Activated naive CD4-positive, alpha-beta T cell treated with anti-CD3 and anti-CD28 coated beads for 36 hours (primary cell): Measurements from ENCODE around the gene NCOA7. TPM values are rescaled to one million over a fixed set of nuclear protein-coding genes. Genes with fewer than 3 reads are reported as not detected.
"Not testable (repeated sequence)": the region's sequence is repeated elsewhere in the genome, so short reads cannot be mapped to it uniquely, and the experiment has no call there.

Experiments used
- CTCF ChIA-PET: fragments of 350-600 bp; sonication (Branson Sonifier 250); formaldehyde crosslinking; loops from one replicate; lab custom pipeline; 2021; ENCODE audit warnings: antibody characterized with exemption; lab: Charles Lee
- DNase-seq: peaks from one replicate; pipeline ENCODE4 v3.0.0-alpha.2; 2020
- H3K27ac Mint-ChIP-seq: one replicate; pipeline ENCODE4 v1.8.0; 2021; ENCODE audit warnings: mild to moderate bottlenecking, mixed read lengths
- H3K27me3 Mint-ChIP-seq: one replicate; pipeline ENCODE4 v1.8.0; 2021; ENCODE audit warnings: low read depth, mixed read lengths
- H3K36me3 Mint-ChIP-seq: one replicate; pipeline ENCODE4 v1.8.0; 2021; ENCODE audit warnings: low read depth, mixed read lengths
- H3K4me1 Mint-ChIP-seq: one replicate; pipeline ENCODE4 v1.8.0; 2021; ENCODE audit warnings: low read depth, mixed read lengths
- H3K4me3 Mint-ChIP-seq: one replicate; pipeline ENCODE4 v1.8.0; 2021; ENCODE audit warnings: mild to moderate bottlenecking, moderate library complexity, mixed read lengths
- H3K9me3 Mint-ChIP-seq: one replicate; pipeline ENCODE4 v1.8.0; 2021; ENCODE audit warnings: mixed read lengths
- intact Hi-C: fragments of 100-400 bp; cut with micrococcal nuclease; formaldehyde crosslinking; loops from one replicate; pipeline ENCODE4 v1.15.1; 2023
- total RNA-seq, 2 experiments: library from RNA; stranded (reverse); gene quantifications; one replicate each; pipeline ENCODE4 v1.2.3, GENCODE V29; 2021

NCOA7 gene
- total RNA-seq, 2 experiments from 2014 or later, result 39.2 to 43.1 TPM

GRCh38 chr6:125759184-125759902 is 31.4 kb upstream of the NCOA7 start:
- no peak overlapping the region for H3K27ac Mint-ChIP-seq
- peaks cover 7% of the 10 kb centered on the region for H3K27me3 Mint-ChIP-seq
- no peak overlapping the region for H3K4me3 Mint-ChIP-seq
- intact Hi-C loops, result no loop called here
- H3K9me3 Mint-ChIP-seq, result no peaks in the 10 kb centered on the region
- CTCF ChIA-PET, result interaction anchor here (0.9 to 1.0 kb wide), 2 partner anchors 9 to 215 kb away, joined by 3 read pairs; no protein-coding TSS in a partner anchor
- no peaks in the 10 kb centered on the region for H3K4me1 Mint-ChIP-seq
- H3K36me3 Mint-ChIP-seq, result no peaks in the 10 kb centered on the region
- DNase-seq, result no peak

- H3K27ac Mint-ChIP-seq, result no peak overlapping the region
- DNase-seq, result no peak
- CTCF ChIA-PET, result interaction anchor here (0.9 to 1.0 kb wide), 3 partner anchors 9 to 449 kb away, joined by 3 read pairs; no protein-coding TSS in a partner anchor
- no peaks in the 10 kb centered on the region for H3K9me3 Mint-ChIP-seq
- H3K27me3 Mint-ChIP-seq, result peaks cover 7% of the 10 kb centered on the region
- H3K36me3 Mint-ChIP-seq, result no peaks in the 10 kb centered on the region
- intact Hi-C loops, result no loop called here
- H3K4me1 Mint-ChIP-seq, result no peaks in the 10 kb centered on the region
- no peak overlapping the region for H3K4me3 Mint-ChIP-seq
These were observed 30.8 kb upstream of the NCOA7 start for GRCh38 chr6:125759959-125760457.

- H3K4me1 Mint-ChIP-seq, result no peaks in the 10 kb centered on the region
- no peak overlapping the region for H3K27ac Mint-ChIP-seq
- peaks cover 6% of the 10 kb centered on the region for H3K27me3 Mint-ChIP-seq
- no peak for DNase-seq
- CTCF ChIA-PET, result interaction anchor here (0.8 to 2.2 kb wide), 5 partner anchors 11 to 454 kb away, joined by 3 to 8 read pairs (median 4); no protein-coding TSS in a partner anchor
- no peaks in the 10 kb centered on the region for H3K9me3 Mint-ChIP-seq
- intact Hi-C loops, result no loop called here
- H3K36me3 Mint-ChIP-seq, result no peaks in the 10 kb centered on the region
- no peak overlapping the region for H3K4me3 Mint-ChIP-seq
These were observed 26.6 kb upstream of the NCOA7 start for GRCh38 chr6:125764121-125764671.

- peaks cover 2% of the 10 kb centered on the region for H3K4me1 Mint-ChIP-seq
These were observed 24.8 kb upstream of the NCOA7 start for GRCh38 chr6:125765944-125766343.

GRCh38 chr6:125766641-125767040 is 24.1 kb upstream of the NCOA7 start:
- Mint-ChIP-seq H3K4me3 (no peak overlapping the region), H3K27me3 (peaks cover 3% of the 10 kb centered on the region), H3K36me3 (no peaks in the 10 kb centered on the region), H3K27ac (no peak overlapping the region), H3K4me1 (peaks cover 2% of the 10 kb centered on the region), H3K9me3 (no peaks in the 10 kb centered on the region)
- DNase-seq, result no peak
- intact Hi-C loops, result no loop called here
- CTCF ChIA-PET, result interaction anchor here (0.7 to 1.8 kb wide), 5 partner anchors 15 to 458 kb away, joined by 3 to 6 read pairs (median 4); no protein-coding TSS in a partner anchor

More at GRCh38 chr6:125765944-125766343, 24.8 kb upstream of the NCOA7 start:
- H3K9me3 Mint-ChIP-seq, result no peaks in the 10 kb centered on the region
- no peak overlapping the region for H3K27ac Mint-ChIP-seq
- DNase-seq, result no peak
- CTCF ChIA-PET, result interaction anchor here (0.7 to 2.2 kb wide), 7 partner anchors 14 to 457 kb away, joined by 3 to 8 read pairs (median 4); no protein-coding TSS in a partner anchor
- intact Hi-C loops, result no loop called here
- no peaks in the 10 kb centered on the region for H3K36me3 Mint-ChIP-seq
- H3K27me3 Mint-ChIP-seq, result peaks cover 3% of the 10 kb centered on the region
- H3K4me3 Mint-ChIP-seq, result no peak overlapping the region

GRCh38 chr6:125769147-125769783 is 21.5 kb upstream of the NCOA7 start:
- no peak for DNase-seq
- H3K27me3 Mint-ChIP-seq, result peaks cover 3% of the 10 kb centered on the region
- no peak overlapping the region for H3K4me3 Mint-ChIP-seq
- H3K36me3 Mint-ChIP-seq, result no peaks in the 10 kb centered on the region
- no peaks in the 10 kb centered on the region for H3K9me3 Mint-ChIP-seq
- intact Hi-C loops, result loop anchor here (1.0 kb wide), 5 partner anchors 19 to 616 kb away; partner anchors contain the start of gene TPD52L1
- CTCF ChIA-PET, result interaction anchor here (0.7 to 2.1 kb wide), 8 partner anchors 16 to 465 kb away, joined by 3 to 10 read pairs (median 4); no protein-coding TSS in a partner anchor
- H3K27ac Mint-ChIP-seq, result no peak overlapping the region
- H3K4me1 Mint-ChIP-seq, result peaks cover 10% of the 10 kb centered on the region

GRCh38 chr6:125773387-125774341 is 17.1 kb upstream of the NCOA7 start:
- Mint-ChIP-seq H3K36me3 (no peaks in the 10 kb centered on the region), H3K4me1 (peaks cover 10% of the 10 kb centered on the region), H3K27ac (no peak overlapping the region), H3K9me3 (no peaks in the 10 kb centered on the region), H3K4me3 (no peak overlapping the region), H3K27me3 (peaks cover 1% of the 10 kb centered on the region)
- CTCF ChIA-PET, result interaction anchor here (0.6 kb wide), 1 partner anchor 145 kb away, joined by 3 read pairs; no protein-coding TSS in a partner anchor
- DNase-seq, result no peak
- intact Hi-C loops, result no loop called here

- DNase-seq, H3K4me3 Mint-ChIP-seq, H3K4me1 Mint-ChIP-seq, H3K36me3 Mint-ChIP-seq, intact Hi-C loops, H3K27ac Mint-ChIP-seq, H3K27me3 Mint-ChIP-seq, H3K9me3 Mint-ChIP-seq: not testable (repeated sequence)
- CTCF ChIA-PET, result interaction anchor here (0.8 kb wide), 1 partner anchor 15 kb away, joined by 3 read pairs; no protein-coding TSS in a partner anchor
These were observed 14.5 kb upstream of the NCOA7 start for GRCh38 chr6:125776107-125776826.

- Mint-ChIP-seq H3K4me3 (no peak overlapping the region), H3K27ac (no peak overlapping the region), H3K36me3 (peaks cover 2% of the 10 kb centered on the region), H3K27me3 (peaks cover 1% of the 10 kb centered on the region), H3K9me3 (no peaks in the 10 kb centered on the region), H3K4me1 (peaks cover 15% of the 10 kb centered on the region)
- CTCF ChIA-PET, result interaction anchor here (0.6 to 2.6 kb wide), 10 partner anchors 11 to 215 kb away, joined by 3 to 52 read pairs (median 6); partner anchors contain the start of genes HINT3, NCOA7 and TRMT11
- peak; percentile 90 for DNase-seq
- intact Hi-C loops, result loop anchor here (1.0 to 5.0 kb wide), 8 partner anchors 31 to 1737 kb away; partner anchors contain the start of genes HEY2, HINT3, MTCL3 and TRMT11
These were observed 10.7 kb upstream of the NCOA7 start for GRCh38 chr6:125779924-125780539.

- H3K27me3 Mint-ChIP-seq, result peaks cover 1% of the 10 kb centered on the region
These were observed 10.0 kb upstream of the NCOA7 start for GRCh38 chr6:125780540-125781313.

More at GRCh38 chr6:125780540-125781313, 10.0 kb upstream of the NCOA7 start:
- Mint-ChIP-seq H3K4me3 (no peak overlapping the region), H3K36me3 (peaks cover 3% of the 10 kb centered on the region), H3K9me3 (no peaks in the 10 kb centered on the region), H3K27ac (no peak overlapping the region), H3K4me1 (peaks cover 15% of the 10 kb centered on the region)
- intact Hi-C loops, result loop anchor here (1.0 to 5.0 kb wide), 13 partner anchors 10 to 1737 kb away; partner anchors contain the start of genes CENPW, HEY2, HINT3 and MTCL3
- CTCF ChIA-PET, result interaction anchor here (0.6 to 2.6 kb wide), 14 partner anchors 10 to 215 kb away, joined by 3 to 52 read pairs (median 6); partner anchors contain the start of genes HINT3, NCOA7 and TRMT11
- peak; percentile 57 for DNase-seq
